Neuron (in vitro differentiated cells): ENCODE data around the gene UCP1.

Experiments used
- H2AFZ ChIP-seq: one replicate; pipeline ENCODE4 v1.6.1; 2013; ENCODE audit warnings: low read depth, mild to moderate bottlenecking, inconsistent platforms, low read length, moderate library complexity
- H3K27me3 ChIP-seq: one replicate; pipeline ENCODE4 v1.6.1; 2013; ENCODE audit warnings: low read length; ENCODE audit not compliant: insufficient read depth
- H3K36me3 ChIP-seq: one replicate; pipeline ENCODE4 v1.6.1; 2013; ENCODE audit warnings: low read length; ENCODE audit not compliant: insufficient read depth
- H3K4me1 ChIP-seq: one replicate; pipeline ENCODE4 v1.6.1; 2013; ENCODE audit warnings: low read length; ENCODE audit not compliant: insufficient read depth
- H3K4me3 ChIP-seq: 2 replicates; pipeline ENCODE4 v1.5.1; 2013; ENCODE audit warnings: mild to moderate bottlenecking, low read length, moderate library complexity
- H3K9me3 ChIP-seq: one replicate; pipeline ENCODE4 v1.6.1; 2013; ENCODE audit warnings: low read length

UCP1 gene, protein sequence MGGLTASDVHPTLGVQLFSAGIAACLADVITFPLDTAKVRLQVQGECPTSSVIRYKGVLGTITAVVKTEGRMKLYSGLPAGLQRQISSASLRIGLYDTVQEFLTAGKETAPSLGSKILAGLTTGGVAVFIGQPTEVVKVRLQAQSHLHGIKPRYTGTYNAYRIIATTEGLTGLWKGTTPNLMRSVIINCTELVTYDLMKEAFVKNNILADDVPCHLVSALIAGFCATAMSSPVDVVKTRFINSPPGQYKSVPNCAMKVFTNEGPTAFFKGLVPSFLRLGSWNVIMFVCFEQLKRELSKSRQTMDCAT

DNA sequence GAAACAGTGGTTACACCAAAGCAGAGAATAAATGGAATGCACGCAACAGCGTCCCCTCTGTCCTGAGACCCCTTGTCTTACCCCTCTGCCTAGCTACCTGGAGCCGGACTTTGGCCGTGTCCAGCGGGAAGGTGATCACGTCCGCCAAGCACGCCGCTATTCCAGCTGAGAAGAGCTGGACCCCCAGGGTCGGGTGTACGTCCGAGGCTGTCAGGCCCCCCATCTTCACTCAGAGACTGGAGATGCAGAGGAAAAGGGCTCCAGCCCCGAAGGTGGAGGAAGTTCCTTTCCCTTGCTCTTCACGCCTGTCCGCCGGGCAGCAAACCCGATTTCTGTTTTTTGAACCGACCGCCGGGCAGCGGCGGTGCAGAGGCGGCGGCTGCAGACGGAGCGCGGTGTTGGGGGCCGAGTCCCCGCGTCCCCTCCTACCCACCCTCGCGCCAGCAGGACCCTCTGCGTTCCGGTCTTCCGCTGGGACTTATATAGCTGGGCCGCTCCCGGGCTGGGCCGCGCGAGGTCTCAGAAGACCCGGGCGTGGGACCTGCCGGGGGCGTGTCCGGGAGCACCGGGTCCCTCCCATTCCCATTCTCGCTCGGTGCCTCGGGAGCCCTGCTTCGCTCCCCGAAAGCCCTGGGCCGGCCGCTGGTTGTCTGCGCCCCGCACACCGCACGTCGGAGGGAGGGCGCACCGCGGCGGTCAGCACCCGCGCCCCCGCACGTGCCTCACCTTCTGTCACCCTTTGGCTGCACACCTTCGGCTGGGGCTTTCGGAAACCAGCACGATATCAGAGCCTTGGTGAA is at the start of gene UCP1:
TSS of gene UCP1 (minus strand) at position 455 of the 800 bp plus-strand sequence. CDS start at position 223, 232 bp downstream.
- H2AFZ ChIP-seq = peak within 1 kb of the TSS; percentile 73
- peaks cover 15% of the 10 kb centered on the region for H3K4me1 ChIP-seq
- no peaks in the 10 kb centered on the region for H3K9me3 ChIP-seq
- H3K27me3 ChIP-seq = peaks cover 51% of the 10 kb centered on the region
- H3K36me3 ChIP-seq = no peaks in the 10 kb centered on the region
- H3K4me3 ChIP-seq = peak within 1 kb of the TSS; percentile 43

DNA sequence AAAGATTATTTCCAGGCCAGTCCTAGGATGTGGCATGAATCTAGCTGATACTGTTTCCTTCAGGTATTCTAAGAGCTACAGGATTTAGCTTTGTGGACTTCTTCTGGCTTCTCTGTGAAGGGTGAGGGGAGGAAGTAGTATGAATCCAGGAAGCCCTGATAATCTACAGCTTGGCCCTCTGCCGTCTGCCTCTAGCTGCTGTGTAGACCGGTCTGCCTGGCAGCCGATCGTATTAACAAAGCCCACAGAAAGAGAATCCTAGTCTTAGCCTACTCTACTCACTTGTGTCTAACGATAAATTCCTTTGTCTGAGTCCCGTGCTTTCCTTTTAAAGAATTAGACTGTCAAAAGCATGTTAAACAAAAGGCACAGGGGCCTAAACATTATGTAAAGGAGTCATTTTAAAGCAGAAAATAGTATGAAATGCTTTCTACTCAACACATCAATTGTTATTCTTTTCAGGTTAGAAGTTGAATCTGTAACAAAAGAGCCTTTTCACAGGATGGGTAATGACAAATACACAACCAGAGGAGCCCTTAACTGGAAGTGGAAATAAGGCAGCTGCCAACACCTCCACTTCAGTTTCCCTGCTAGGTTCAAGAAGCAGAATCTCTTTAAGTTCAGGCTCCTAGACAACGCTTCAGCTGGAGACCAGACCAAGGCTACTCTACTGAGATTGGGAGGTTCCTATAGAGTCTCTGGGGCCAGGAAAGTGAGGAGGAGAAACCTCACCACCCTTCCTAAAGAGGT is 48.9 kb upstream of the UCP1 start:
- H3K9me3 ChIP-seq = no peaks in the 10 kb centered on the region
- peaks cover 8% of the 10 kb centered on the region for H3K36me3 ChIP-seq
- H3K27me3 ChIP-seq = no peaks in the 10 kb centered on the region
- peaks cover 9% of the 10 kb centered on the region for H3K4me1 ChIP-seq
- no peak overlapping the region for H3K4me3 ChIP-seq
- peak overlapping the region; percentile 31 for H2AFZ ChIP-seq

DNA sequence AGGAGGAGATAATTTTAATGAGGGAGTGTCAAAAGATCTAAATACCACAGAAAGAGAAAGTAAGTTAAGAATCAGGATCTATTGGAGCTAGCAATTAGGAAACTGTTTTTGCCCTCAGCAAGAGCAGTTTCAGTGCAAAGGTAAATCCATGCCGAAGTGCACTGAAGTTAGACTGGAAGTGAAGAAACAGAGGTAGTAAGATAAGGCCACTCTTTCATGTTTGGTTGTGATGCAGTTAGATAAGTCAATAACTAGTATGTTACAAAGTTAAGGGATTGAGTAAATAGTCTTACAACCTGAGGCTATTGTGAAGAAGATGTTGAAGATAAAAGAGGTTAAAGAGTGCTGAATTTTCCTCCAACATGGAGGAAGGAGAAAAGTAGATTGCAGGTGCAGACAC is 46.7 kb upstream of the UCP1 start:
- no peaks in the 10 kb centered on the region for H3K9me3 ChIP-seq
- H3K4me1 ChIP-seq = peaks cover 11% of the 10 kb centered on the region
- no peaks in the 10 kb centered on the region for H3K36me3 ChIP-seq
- H3K27me3 ChIP-seq = no peaks in the 10 kb centered on the region
- no peak overlapping the region for H3K4me3 ChIP-seq
- H2AFZ ChIP-seq = no peak overlapping the region

DNA sequence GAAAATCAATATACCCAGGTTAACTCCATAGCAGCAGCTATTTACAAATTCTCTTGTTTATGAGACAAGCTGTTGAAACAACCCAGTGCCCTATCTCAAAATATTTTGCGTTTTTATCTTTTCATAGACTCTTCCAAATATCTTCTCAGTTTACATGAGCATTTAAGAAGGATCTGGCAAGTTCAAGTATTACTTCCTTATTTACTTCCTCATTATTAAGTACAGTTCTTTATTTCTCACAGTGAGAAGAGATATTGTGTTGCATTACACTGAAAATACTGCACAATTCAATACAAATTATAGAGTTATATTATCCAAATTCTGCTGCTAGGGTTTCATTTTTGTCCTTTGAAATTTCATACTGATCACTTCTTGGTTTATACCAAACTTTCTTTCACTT is 43.6 kb upstream of the UCP1 start:
- Histone ChIP-seq H3K27me3 (no peaks in the 10 kb centered on the region), H3K9me3 (no peaks in the 10 kb centered on the region), H2AFZ (no peak overlapping the region), H3K4me1 (peaks cover 15% of the 10 kb centered on the region), H3K4me3 (no peak overlapping the region), H3K36me3 (no peaks in the 10 kb centered on the region)

DNA sequence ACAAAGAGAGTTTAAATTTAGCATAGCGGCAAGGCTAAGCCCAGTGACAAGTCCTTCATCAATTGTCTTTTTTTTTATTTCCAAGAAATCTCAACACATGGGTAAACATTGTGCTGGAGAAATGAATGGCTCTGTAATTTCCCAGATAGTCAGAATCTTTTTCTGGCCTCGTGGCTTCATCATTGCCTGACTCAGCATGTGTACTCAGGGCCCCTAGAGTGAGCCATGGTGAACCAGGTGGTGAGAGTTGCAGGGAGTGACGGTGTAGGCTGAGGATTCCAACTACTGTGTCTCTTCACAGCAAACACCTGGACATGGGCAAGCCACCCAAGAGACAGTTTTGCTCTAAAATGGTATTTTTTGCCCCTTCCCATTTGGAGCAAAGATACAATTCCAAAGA is 43.1 kb upstream of the UCP1 start:
- Histone ChIP-seq H3K27me3 (no peaks in the 10 kb centered on the region), H3K4me1 (peaks cover 14% of the 10 kb centered on the region), H3K4me3 (no peak overlapping the region), H3K9me3 (no peaks in the 10 kb centered on the region), H2AFZ (no peak overlapping the region), H3K36me3 (no peaks in the 10 kb centered on the region)

DNA sequence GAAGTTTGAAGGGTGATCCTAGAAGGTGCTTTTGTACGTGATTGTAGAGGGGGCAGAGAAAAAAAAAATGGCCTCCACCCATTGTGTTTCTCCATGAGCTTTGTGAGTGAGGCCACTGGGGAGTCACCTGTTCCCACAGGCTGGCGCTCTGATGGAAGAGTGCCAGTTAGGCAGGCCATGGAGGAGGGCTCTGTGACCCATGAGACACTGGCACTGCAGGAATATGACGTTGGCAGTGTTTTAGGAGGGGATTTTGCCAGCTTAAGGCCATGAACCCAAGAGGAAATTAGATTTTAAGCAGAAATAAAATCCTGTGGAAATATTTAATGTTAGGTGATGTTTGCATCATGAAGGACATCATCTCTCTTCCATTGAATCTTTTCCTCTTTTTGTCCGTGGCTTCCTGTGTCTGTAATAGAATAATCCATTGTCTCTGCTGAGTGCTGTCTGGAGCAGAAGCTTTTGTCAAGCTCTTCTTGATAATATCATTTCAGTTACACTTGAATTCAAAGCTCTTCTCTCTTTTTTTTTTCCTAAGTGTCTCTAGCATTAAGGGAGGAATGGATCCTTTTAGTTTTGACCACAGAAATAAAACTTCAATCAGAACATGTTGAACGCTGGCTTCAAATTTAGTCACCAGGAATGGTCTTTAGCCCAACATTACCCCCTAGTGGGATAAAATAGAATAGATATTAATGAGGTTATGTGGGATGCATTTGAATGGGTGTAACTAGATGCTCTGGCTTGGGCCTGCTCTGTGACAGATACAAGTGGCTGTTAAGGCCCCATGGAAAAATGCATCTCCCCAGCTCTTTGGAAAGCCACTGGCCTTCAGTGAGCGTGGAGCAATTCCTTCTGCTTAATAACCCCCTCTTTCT is 41.0 kb upstream of the UCP1 start:
- Histone ChIP-seq H3K4me1 (peaks cover 14% of the 10 kb centered on the region), H3K36me3 (no peaks in the 10 kb centered on the region), H3K4me3 (no peak overlapping the region), H3K9me3 (no peaks in the 10 kb centered on the region), H3K27me3 (no peaks in the 10 kb centered on the region), H2AFZ (peak overlapping the region; percentile 46)

DNA sequence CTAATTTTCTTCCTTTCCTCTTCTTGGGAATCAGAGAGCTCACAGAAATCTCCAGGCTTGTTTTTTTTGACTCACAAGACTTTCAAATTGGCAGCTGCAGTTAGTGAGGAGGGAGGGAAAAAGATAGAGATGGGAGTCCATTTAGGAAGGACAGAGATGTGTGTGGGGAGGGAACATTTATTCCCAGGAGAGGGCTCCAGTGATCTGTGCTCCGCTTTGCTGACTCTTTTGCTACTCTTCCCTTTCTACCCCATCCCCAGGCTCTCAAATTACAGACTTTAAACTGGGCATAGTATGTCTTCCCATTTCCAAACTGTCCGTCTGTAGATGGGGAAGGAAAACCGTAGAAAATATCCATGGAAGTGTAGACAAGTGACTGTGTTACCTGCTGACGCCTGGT is 39.1 kb upstream of the UCP1 start:
- no peaks in the 10 kb centered on the region for H3K9me3 ChIP-seq
- no peak overlapping the region for H2AFZ ChIP-seq
- no peak overlapping the region for H3K4me3 ChIP-seq
- H3K27me3 ChIP-seq = no peaks in the 10 kb centered on the region
- H3K4me1 ChIP-seq = peaks cover 18% of the 10 kb centered on the region
- no peaks in the 10 kb centered on the region for H3K36me3 ChIP-seq

DNA sequence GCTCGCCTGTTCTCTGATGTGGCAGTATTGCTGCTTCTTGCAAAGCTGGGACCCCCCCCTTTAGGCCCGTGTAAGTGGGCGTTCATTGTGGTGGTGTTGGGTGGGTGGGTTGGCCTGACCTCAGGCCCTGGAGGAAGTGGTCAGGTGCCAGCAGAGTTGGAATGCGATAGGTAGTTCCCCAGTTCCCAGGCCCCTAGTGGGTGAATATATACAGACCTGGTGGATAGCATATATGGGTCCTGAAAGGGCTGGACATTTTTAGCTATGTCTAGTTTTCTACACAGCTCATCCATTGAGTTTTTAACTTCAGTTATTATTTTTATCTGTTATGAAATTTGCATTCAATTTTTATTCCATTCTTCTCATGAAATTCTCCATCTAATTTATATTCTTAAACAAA is 35.8 kb upstream of the UCP1 start:
- no peak overlapping the region for H2AFZ ChIP-seq
- no peaks in the 10 kb centered on the region for H3K9me3 ChIP-seq
- no peak overlapping the region for H3K4me3 ChIP-seq
- H3K4me1 ChIP-seq = peaks cover 14% of the 10 kb centered on the region
- H3K36me3 ChIP-seq = no peaks in the 10 kb centered on the region
- H3K27me3 ChIP-seq = no peaks in the 10 kb centered on the region

DNA sequence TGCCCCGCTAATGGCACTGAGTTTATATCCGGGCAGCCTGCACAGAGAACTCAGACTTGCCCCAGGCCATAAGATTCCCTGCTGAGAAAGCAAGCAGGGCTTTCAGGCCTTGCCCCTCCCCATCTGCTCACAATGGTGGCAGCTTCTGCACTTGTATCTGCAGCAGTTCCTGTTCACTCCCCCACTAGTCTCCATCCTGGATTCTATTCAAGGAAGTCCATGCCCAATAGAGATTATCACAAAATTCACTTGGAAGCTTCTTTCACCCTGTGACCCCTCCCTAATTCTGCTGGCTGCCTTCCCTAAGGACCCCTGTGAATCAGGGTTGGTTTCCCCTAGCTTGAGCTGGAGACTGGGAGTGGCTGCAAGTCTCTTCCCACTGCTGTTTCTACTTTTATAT is 34.5 kb upstream of the UCP1 start:
- H3K27me3 ChIP-seq = no peaks in the 10 kb centered on the region
- no peaks in the 10 kb centered on the region for H3K9me3 ChIP-seq
- H3K4me1 ChIP-seq = peaks cover 10% of the 10 kb centered on the region
- no peak overlapping the region for H2AFZ ChIP-seq
- H3K36me3 ChIP-seq = no peaks in the 10 kb centered on the region
- H3K4me3 ChIP-seq = no peak overlapping the region

DNA sequence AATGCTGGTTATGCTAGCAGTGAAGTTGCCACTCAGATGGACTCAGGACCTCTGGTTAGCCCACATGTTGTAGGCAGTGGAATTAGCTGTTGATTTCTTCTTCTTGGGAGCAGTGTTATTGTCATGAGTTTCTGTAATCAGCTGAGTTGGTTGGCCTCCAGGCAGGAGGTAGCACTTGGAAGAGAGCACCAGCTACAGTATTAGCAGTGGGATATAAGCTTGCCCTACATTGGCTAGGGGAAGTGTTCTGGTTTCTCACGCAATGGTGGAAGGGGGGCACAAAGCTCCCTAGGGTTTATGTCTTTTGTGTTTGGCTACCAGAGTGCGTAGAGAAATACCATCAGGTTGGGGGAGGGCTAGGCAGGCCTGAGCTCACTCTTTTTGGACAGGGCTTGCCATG is 34.0 kb upstream of the UCP1 start:
- Histone ChIP-seq H3K4me3 (no peak overlapping the region), H3K36me3 (no peaks in the 10 kb centered on the region), H3K4me1 (peaks cover 10% of the 10 kb centered on the region), H3K9me3 (no peaks in the 10 kb centered on the region), H3K27me3 (no peaks in the 10 kb centered on the region), H2AFZ (no peak overlapping the region)

DNA sequence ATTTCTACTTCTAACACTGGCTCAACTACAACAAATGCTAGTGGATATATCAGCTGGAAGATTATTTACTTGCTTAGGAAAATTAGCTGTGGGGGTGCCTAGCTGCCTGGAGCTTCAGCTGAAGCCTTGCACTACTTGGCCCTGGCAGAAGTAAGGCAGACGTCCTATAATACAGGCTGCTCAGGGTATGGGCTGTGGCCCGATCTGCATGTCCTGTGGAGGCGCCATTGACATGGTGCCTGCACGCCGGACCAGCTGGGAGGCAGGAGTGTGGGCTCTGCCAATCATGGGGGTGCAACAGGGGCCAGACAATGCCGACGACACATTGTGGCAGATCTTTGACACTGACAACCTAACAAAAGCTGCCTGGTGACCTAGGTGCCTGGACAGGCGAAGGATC is 31.6 kb upstream of the UCP1 start:
- H3K27me3 ChIP-seq = no peaks in the 10 kb centered on the region
- H3K4me1 ChIP-seq = peaks cover 10% of the 10 kb centered on the region
- no peaks in the 10 kb centered on the region for H3K36me3 ChIP-seq
- no peak overlapping the region for H2AFZ ChIP-seq
- H3K4me3 ChIP-seq = no peak overlapping the region
- peaks cover 2% of the 10 kb centered on the region for H3K9me3 ChIP-seq

DNA sequence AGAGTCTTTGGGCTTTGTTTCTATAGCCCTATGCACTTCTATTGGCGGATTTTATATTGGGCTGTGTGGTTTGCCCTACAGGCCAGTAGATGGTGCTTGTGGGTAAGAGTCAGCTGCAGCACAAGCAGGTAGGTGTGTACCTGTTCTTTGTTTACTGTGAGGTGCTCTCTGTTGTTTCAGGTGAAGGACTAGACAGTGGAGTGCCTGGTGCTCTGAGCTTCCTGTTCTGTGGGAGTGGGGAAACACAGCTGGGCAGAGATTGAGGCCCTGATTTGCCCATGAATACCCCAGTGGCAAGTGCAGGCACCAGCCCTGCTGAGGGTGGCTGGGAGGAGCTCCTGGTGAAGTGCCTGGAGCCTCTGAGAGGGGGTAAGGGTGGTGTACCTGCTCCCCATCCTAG is 26.3 kb upstream of the UCP1 start:
- no peaks in the 10 kb centered on the region for H3K36me3 ChIP-seq
- no peaks in the 10 kb centered on the region for H3K4me1 ChIP-seq
- H3K27me3 ChIP-seq = no peaks in the 10 kb centered on the region
- no peak overlapping the region for H3K4me3 ChIP-seq
- no peak overlapping the region for H2AFZ ChIP-seq
- peaks cover 2% of the 10 kb centered on the region for H3K9me3 ChIP-seq
